Fibroblast of lung (primary cell): ENCODE measurements around the gene CAMKMT. TPM values are rescaled to one million over a fixed set of nuclear protein-coding genes. Genes with fewer than 3 reads are reported as not detected.

Experiments used
- DNase-seq, 2 donors: peaks; one replicate each; pipeline versions ENCODE4 v3.0.0 to v3.0.0-alpha.2; 2010; ENCODE audit warnings: low read depth in 2 of 2
- H2AFZ ChIP-seq: 2 replicates; pipeline ENCODE4 v1.5.1; 2012; ENCODE audit warnings: low read length, control low read depth, inconsistent platforms
- H3K27ac ChIP-seq: 2 replicates; pipeline ENCODE4 v1.5.1; 2011; ENCODE audit warnings: low read length, control low read depth; ENCODE audit not compliant: insufficient read depth
- H3K27me3 ChIP-seq: 2 replicates; pipeline ENCODE4 v1.5.1; 2011; ENCODE audit warnings: mild to moderate bottlenecking, low read length; ENCODE audit not compliant: control insufficient read depth, insufficient read depth
- H3K36me3 ChIP-seq: 2 replicates; pipeline ENCODE4 v1.5.1; 2011; ENCODE audit warnings: low read length; ENCODE audit not compliant: control insufficient read depth, insufficient read depth
- H3K4me1 ChIP-seq: 2 replicates; pipeline ENCODE4 v1.5.1; 2011; ENCODE audit warnings: low read length; ENCODE audit not compliant: control insufficient read depth, insufficient read depth; ENCODE audit errors: extremely low read depth
- H3K4me2 ChIP-seq: 2 replicates; pipeline ENCODE4 v1.5.1; 2011; ENCODE audit warnings: low read length, control low read depth; ENCODE audit not compliant: insufficient read depth; ENCODE audit errors: extremely low read depth
- H3K4me3 ChIP-seq, 4 experiments: fragments of 200-600 bp in 1 of 4; sonication (generic) in 1 of 4; replicated peaks in 1 of 4; 2 replicates each; pipeline ENCODE4 v1.5.1; 2011 to 2016; ENCODE audit warnings: low read length in 4 of 4, low read depth in 3 of 4, mild to moderate bottlenecking in 3 of 4, control low read depth in 2 of 4, inconsistent platforms in 1 of 4, mixed read lengths in 1 of 4; ENCODE audit not compliant: insufficient read depth in 1 of 4; ENCODE audit errors: control extremely low read depth in 1 of 4
- H3K79me2 ChIP-seq: 2 replicates; pipeline ENCODE4 v1.5.1; 2012; ENCODE audit warnings: mild to moderate bottlenecking, low read length, inconsistent platforms; ENCODE audit not compliant: control insufficient read depth, insufficient read depth
- H3K9ac ChIP-seq: 2 replicates; pipeline ENCODE4 v1.5.1; 2011; ENCODE audit warnings: mild to moderate bottlenecking, low read length, control low read depth; ENCODE audit not compliant: insufficient read depth
- H3K9me3 ChIP-seq: 2 replicates; pipeline ENCODE4 v1.5.1; 2012; ENCODE audit warnings: low read depth, low read length; ENCODE audit not compliant: control insufficient read depth, insufficient read depth
- H4K20me1 ChIP-seq: 2 replicates; pipeline ENCODE4 v1.5.1; 2011; ENCODE audit warnings: low read length; ENCODE audit not compliant: control insufficient read depth, insufficient read depth; ENCODE audit errors: extremely low read depth
- EZH2 ChIP-seq: IDR thresholded peaks from 2 replicates; pipeline ENCODE4 v1.5.1; 2012; ENCODE audit warnings: low read length, control low read depth, mild to moderate bottlenecking; ENCODE audit errors: missing control alignments
- polyA plus RNA-seq, 2 donors: library from polyadenylated mRNA; depleted of rRNA in 1 of 2; stranded (reverse) in 1 of 2; unstranded in 1 of 2; fragments of >200 nt; gene quantifications; 2 replicates each; pipeline ENCODE4 v1.2.1, GENCODE V29; 2011 to 2012; ENCODE audit warnings: missing spikeins in 1 of 2
- total RNA-seq: library from RNA; depleted of rRNA; stranded (reverse); fragments of >200 nt; gene quantifications from 2 replicates; pipeline ENCODE4 v1.2.1, GENCODE V29; 2014
- TF ChIP-seq, protein P1 (sequence below), 2 donors: IDR thresholded peaks in 1 of 2; conservative IDR thresholded peaks in 1 of 2; 1 replicate in 1 of 2; 2 replicates in 1 of 2; pipeline ENCODE4 v1.5.1; 2011 to 2012; ENCODE audit warnings: low read length in 2 of 2, control low read depth in 1 of 2, inconsistent platforms in 1 of 2, low read depth in 1 of 2, mild to moderate bottlenecking in 1 of 2

Gene CAMKMT
- total and polyA plus RNA-seq, 2 donors (not counting 1 experiment from before 2014, with no cell fraction given): 7.9 to 11.6 TPM

DNA sequence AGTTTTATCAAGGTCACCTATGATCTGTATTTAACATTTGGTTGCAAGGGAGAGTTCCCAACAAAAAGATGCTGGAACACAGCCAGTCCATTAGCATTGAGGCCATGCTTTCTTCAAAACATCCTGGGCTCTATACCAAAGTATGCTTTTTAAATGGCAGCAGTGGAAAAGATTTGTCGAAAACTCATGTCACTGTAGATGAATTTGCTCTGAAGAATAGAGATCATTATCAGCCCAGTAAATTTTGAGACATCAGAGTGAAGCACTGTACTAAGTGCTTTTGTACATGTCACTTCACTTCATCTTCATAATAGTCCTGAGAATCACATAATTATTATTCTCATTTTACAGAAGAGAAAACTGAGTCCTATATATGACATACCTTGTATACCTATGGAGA, 189.8 kb downstream of the CAMKMT start:
- Histone ChIP-seq H3K9ac (no peak overlapping the region), H3K27me3 (no peaks in the 10 kb centered on the region), H3K36me3 (no peaks in the 10 kb centered on the region), H3K79me2 (no peaks in the 10 kb centered on the region), H3K9me3 (no peaks in the 10 kb centered on the region), H3K4me1 (peaks cover 3% of the 10 kb centered on the region), H3K4me2 (no peak overlapping the region), H3K4me3 (no peak overlapping the region), H4K20me1 (no peaks in the 10 kb centered on the region), H2AFZ (no peak overlapping the region), H3K27ac (no peak overlapping the region)
- DNase-seq: no peak
- TF ChIP-seq, protein P1, sequence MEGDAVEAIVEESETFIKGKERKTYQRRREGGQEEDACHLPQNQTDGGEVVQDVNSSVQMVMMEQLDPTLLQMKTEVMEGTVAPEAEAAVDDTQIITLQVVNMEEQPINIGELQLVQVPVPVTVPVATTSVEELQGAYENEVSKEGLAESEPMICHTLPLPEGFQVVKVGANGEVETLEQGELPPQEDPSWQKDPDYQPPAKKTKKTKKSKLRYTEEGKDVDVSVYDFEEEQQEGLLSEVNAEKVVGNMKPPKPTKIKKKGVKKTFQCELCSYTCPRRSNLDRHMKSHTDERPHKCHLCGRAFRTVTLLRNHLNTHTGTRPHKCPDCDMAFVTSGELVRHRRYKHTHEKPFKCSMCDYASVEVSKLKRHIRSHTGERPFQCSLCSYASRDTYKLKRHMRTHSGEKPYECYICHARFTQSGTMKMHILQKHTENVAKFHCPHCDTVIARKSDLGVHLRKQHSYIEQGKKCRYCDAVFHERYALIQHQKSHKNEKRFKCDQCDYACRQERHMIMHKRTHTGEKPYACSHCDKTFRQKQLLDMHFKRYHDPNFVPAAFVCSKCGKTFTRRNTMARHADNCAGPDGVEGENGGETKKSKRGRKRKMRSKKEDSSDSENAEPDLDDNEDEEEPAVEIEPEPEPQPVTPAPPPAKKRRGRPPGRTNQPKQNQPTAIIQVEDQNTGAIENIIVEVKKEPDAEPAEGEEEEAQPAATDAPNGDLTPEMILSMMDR (conservative IDR thresholded peaks at IDR 0.05 in 1 of 2, IDR thresholded peaks at IDR 0.05 in 1 of 2; ENCODE audit: low read depth in 1 of 2, low read length in 2 of 2): no peak
- no peak for TF ChIP-seq EZH2

DNA sequence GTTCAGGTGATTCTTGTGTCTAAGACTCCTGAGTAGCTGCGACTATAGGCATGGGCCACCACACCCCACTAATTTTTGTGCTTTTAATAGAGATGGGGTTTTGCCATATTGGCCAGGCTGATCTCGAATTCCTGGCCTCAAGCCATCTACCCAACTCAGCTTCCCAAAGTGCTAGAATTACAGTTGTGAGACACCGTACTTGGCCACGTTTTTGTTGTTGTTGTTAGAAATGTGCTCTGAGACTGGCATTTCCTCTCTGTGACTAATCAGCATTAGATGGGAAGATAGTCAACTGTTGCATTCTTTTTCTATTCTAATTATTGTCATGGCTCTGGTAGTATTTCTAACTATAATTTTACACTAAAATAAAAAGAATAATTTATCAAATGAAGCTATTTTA, 191.7 kb downstream of the CAMKMT start:
- Histone ChIP-seq H3K27ac (no peak overlapping the region), H3K4me3 (no peak overlapping the region), H2AFZ (no peak overlapping the region), H3K27me3 (no peaks in the 10 kb centered on the region), H3K9me3 (no peaks in the 10 kb centered on the region), H3K4me1 (peaks cover 3% of the 10 kb centered on the region), H3K9ac (no peak overlapping the region), H4K20me1 (no peaks in the 10 kb centered on the region), H3K36me3 (no peaks in the 10 kb centered on the region), H3K79me2 (no peaks in the 10 kb centered on the region), H3K4me2 (no peak overlapping the region)
- DNase-seq: peak; percentile 22 to 76
- TF ChIP-seq, protein P1 (conservative IDR thresholded peaks at IDR 0.05 in 1 of 2, IDR thresholded peaks at IDR 0.05 in 1 of 2; ENCODE audit: low read depth in 1 of 2, low read length in 2 of 2): no peak
- TF ChIP-seq EZH2: no peak

DNA sequence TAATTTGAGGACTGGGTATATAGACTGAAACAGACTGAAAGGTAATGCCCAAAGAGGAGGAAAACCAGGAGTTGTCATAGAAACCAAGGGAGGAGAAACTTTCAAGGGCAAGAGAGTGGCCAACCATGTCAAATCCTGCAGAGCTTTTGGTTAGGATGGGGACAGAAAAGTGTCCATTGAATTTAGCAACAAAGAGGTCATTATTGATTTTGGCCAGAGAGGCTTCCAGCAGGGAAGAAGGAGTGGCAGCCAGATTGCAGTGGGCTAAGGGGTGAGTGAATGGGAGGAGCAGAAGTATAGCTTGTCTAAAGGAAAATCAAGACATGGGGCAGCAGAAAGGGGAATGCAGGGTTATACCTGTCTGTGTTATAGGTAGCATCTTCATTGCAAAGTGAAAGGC, 194.0 kb downstream of the CAMKMT start:
- H4K20me1 ChIP-seq: no peaks in the 10 kb centered on the region
- H2AFZ ChIP-seq: no peak overlapping the region
- H3K27ac ChIP-seq: no peak overlapping the region
- TF ChIP-seq EZH2: no peak
- TF ChIP-seq, protein P1 (conservative IDR thresholded peaks at IDR 0.05 in 1 of 2, IDR thresholded peaks at IDR 0.05 in 1 of 2; ENCODE audit: low read depth in 1 of 2, low read length in 2 of 2): no peak
- no peaks in the 10 kb centered on the region for H3K36me3 ChIP-seq
- no peak overlapping the region for H3K4me2 ChIP-seq
- no peaks in the 10 kb centered on the region for H3K27me3 ChIP-seq
- H3K9me3 ChIP-seq: no peaks in the 10 kb centered on the region
- H3K79me2 ChIP-seq: no peaks in the 10 kb centered on the region
- H3K4me1 ChIP-seq: no peaks in the 10 kb centered on the region
- H3K9ac ChIP-seq: no peak overlapping the region
- no peak for DNase-seq
- no peak overlapping the region for H3K4me3 ChIP-seq
